Kidney (tissue), 14 donors: ENCODE data around the gene PNCK. TPM values are rescaled to one million over a fixed set of nuclear protein-coding genes. Genes with fewer than 3 reads are reported as not detected.

ENCODE experiments used
- DNase-seq, 5 donors: peaks; one replicate each; pipeline ENCODE4 v3.0.0-alpha.2; 2013 to 2020
- FAIRE-seq: peaks from 2 replicates; lab custom pipeline; 2012; peaks lifted over from hg19 to GRCh38; lab: Jason Lieb, UNC
- H3K27ac ChIP-seq, 2 donors: one replicate each; pipeline ENCODE4 v1.7.0; 2013; ENCODE audit warnings: low read depth in 2 of 2, low read length in 2 of 2, inconsistent platforms in 1 of 2
- H3K27me3 ChIP-seq: one replicate; pipeline ENCODE4 v1.7.1; 2013; ENCODE audit warnings: low read length, inconsistent platforms; ENCODE audit not compliant: control insufficient read depth, insufficient read depth
- H3K36me3 ChIP-seq, 3 donors: one replicate each; pipeline versions ENCODE4 v1.7.0 to v1.7.1; 2013; ENCODE audit warnings: low read length in 3 of 3, control low read depth in 1 of 3, inconsistent platforms in 1 of 3; ENCODE audit not compliant: insufficient read depth in 3 of 3, control insufficient read depth in 2 of 3
- H3K4me1 ChIP-seq, 3 donors: one replicate each; pipeline versions ENCODE4 v1.7.0 to v1.7.1; 2013; ENCODE audit warnings: low read length in 3 of 3, inconsistent platforms in 1 of 3, low read depth in 1 of 3; ENCODE audit not compliant: control insufficient read depth in 2 of 3, insufficient read depth in 2 of 3
- H3K4me3 ChIP-seq, 3 donors: one replicate each; pipeline versions ENCODE4 v1.7.0 to v1.8.1; 2013; ENCODE audit warnings: low read length in 3 of 3, control low read depth in 1 of 3, inconsistent platforms in 1 of 3
- H3K9ac ChIP-seq, 3 donors: one replicate each; pipeline versions ENCODE4 v1.7.0 to v1.7.1; 2013; ENCODE audit warnings: low read length in 3 of 3, control low read depth in 1 of 3, inconsistent platforms in 1 of 3
- H3K9me3 ChIP-seq, 3 donors: one replicate each; pipeline versions ENCODE4 v1.7.0 to v1.7.1; 2013; ENCODE audit warnings: low read length in 3 of 3, control low read depth in 1 of 3, inconsistent platforms in 1 of 3; ENCODE audit not compliant: control insufficient read depth in 2 of 3, insufficient read depth in 1 of 3
- CTCF ChIP-seq: IDR thresholded peaks from 3 replicates; pipeline ENCODE4 v1.5.1; 2012; ENCODE audit warnings: mild to moderate bottlenecking, moderate library complexity, borderline replicate concordance; ENCODE audit not compliant: insufficient read depth; ENCODE audit errors: extremely low read depth
- intact Hi-C: fragments of 100-400 bp; cut with DNase I; formaldehyde crosslinking; loops from one replicate; pipeline ENCODE4 v1.11.1; 2022
- polyA plus RNA-seq: library from polyadenylated mRNA; stranded (reverse); fragments of 350-450 nt; fragmentation: Illumina TruSeq; extraction: RNeasy Lipid Tissue Mini Kit (QIAGEN cat#74804); gene quantifications from one replicate; pipeline ENCODE4 v1.2.3, GENCODE V29; 2014; ENCODE audit warnings: low read depth, low replicate concordance; ENCODE audit not compliant: insufficient read depth
- total RNA-seq: library from RNA; stranded (reverse); fragmentation: NEBNext Ultra II Directional; extraction: Animal tissue kit (Norgen Biotek cat#: 25700); gene quantifications from one replicate; pipeline ENCODE4 v1.2.1, GENCODE V29; 2021
- donor health status: control.
- donor health status: control.
- donor health status: control.
- donor health status: control.
- donor health status: control.
- donor health status: DM: yes; HTN: yes; CAD: no.
- donor health status: Normal renal cell carcinoma (clear cell type).

Gene PNCK
- total and polyA plus RNA-seq, 2 donors from 2014 or later = 1.5 to 5.5 TPM

DNA sequence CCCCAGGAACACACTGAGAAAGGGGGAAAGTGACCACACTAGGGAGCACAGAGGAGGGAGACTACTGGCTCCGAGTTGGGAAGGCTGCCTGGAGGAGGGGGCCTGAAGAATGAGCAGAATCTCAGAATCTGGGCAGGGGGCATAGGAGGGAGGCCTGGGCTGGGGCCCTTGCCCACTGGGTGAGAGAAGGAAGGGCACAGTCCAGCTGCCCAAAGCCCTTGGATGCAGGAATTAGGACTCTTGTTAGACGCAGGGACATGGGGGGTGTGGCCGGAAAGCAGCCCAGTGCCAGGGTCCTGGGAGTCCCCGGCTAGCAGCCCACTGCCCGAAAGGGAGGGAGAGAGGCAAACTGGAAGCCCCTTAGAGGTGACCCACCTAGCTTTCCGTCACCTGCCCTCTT, 28.5 kb downstream of the PNCK start:
- no peak overlapping the region for H3K9ac ChIP-seq
- FAIRE-seq (no peak), DNase-seq (peak in 2 of 5 donors; percentile 8 to 55)
- H3K27me3 ChIP-seq = peaks cover 3% of the 10 kb centered on the region
- peak overlapping the region in 1 of 3 donors; percentile 37 for H3K4me3 ChIP-seq
- no peak for TF ChIP-seq CTCF
- peaks cover 0 to 8% (median 0%) of the 10 kb centered on the region in 3 donors for H3K4me1 ChIP-seq
- intact Hi-C loops = no loop called here
- no peaks in the 10 kb centered on the region for H3K9me3 ChIP-seq
- H3K36me3 ChIP-seq = no peaks in the 10 kb centered on the region
- H3K27ac ChIP-seq = peak overlapping the region in 1 of 2 donors; percentile 37

GRCh38 chrX:153644356-153645125, 29.1 kb downstream of the PNCK start:
- peaks cover 3% of the 10 kb centered on the region for H3K27me3 ChIP-seq
- intact Hi-C loops = no loop called here
- H3K9me3 ChIP-seq = no peaks in the 10 kb centered on the region
- DNase-seq = peak in 3 of 5 donors; percentile 26 to 75 (median 50)
- H3K4me3 ChIP-seq = peak overlapping the region in 1 of 3 donors; percentile 37
- peak overlapping the region in 1 of 2 donors; percentile 37 for H3K27ac ChIP-seq
- H3K4me1 ChIP-seq = peaks cover 0 to 8% (median 0%) of the 10 kb centered on the region in 3 donors
- H3K36me3 ChIP-seq = no peaks in the 10 kb centered on the region
- no peak for TF ChIP-seq CTCF
- no peak for FAIRE-seq
- no peak overlapping the region for H3K9ac ChIP-seq

DNA sequence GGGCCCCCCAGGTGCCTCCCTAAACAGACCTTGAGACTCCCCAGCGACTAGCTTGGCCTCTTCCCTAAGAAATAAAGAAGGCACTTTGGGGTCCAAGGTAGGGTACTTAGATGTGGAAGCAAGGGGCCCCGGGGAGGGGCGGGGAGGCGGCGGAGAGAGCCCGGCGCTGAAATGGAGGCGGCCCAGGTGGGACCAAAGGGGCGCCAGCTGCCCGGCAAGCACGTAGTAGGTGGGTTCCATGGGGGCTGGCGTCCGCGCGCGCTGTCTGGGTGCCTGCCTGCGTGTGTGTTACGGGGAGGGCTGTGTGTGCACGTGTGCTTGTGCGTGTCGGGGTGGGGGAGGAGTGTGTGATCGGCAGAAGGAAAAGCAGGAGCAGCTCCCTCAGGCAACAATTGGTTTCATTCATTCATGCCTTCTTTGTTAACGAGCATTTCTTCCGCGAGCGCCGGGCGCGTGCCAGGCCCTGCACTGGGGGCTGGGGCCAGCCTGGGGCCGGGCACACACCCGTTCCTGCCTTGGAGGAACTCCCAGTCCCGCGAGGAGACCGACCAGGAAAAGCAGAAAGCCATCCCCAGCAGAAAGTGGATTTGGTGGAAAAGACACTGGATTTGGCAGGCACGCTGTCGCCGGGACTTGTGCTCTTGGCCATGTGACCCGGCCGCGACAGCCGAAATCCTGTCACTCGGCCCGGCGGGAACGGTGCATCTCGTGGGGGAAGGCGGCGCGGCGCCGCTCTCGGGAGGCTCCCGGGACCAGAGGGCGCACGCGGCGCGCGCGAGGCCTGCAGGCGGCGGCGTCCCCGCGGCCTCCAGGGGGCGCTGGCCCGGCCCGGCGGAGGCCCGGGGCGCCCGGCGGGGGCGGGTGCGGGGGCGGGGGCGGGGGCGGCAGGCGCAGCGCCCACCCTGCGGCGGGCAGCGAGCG, 29.9 kb downstream of the PNCK start:
- DNase-seq = peak in 3 of 5 donors; percentile 11 to 72 (median 48)
- Histone ChIP-seq H3K9ac (no peak overlapping the region), H3K27me3 (peaks cover 3% of the 10 kb centered on the region), H3K27ac (peak overlapping the region; percentile 22 to 53), H3K36me3 (no peaks in the 10 kb centered on the region), H3K4me3 (peak overlapping the region in 1 of 3 donors; percentile 39), H3K4me1 (peaks cover 0 to 8% (median 0%) of the 10 kb centered on the region in 3 donors), H3K9me3 (no peaks in the 10 kb centered on the region)
- intact Hi-C loops = no loop called here
- no peak for TF ChIP-seq CTCF
- FAIRE-seq = no peak
